ENCODE results near the gene MRPS17. TPM values are rescaled to one million over a fixed set of nuclear protein-coding genes. Genes with fewer than 3 reads are reported as not detected.
"Not testable (repeated sequence)": the region's sequence is repeated elsewhere in the genome, so short reads cannot be mapped to it uniquely, and the experiment has no call there.

Gene MRPS17
- total RNA-seq = 6.4 TPM

GRCh38 chr7:55951637-55952351 lies at the start of gene MRPS17:
Gene MRPS17, plus strand, starts transcription at chr7:55951877. Its CDS starts 1,319 bp downstream, at chr7:55953196.
- peak within 1 kb of the TSS; percentile 76 for H3K4me3 ChIP-seq (ENCODE audit: low read length)
- H3K9me3 ChIP-seq (ENCODE audit: low read depth, low read length) = no peaks in the 10 kb centered on the region
- H3K4me1 ChIP-seq (ENCODE audit: insufficient read depth, low read length) = peaks cover 8% of the 10 kb centered on the region

GRCh38 chr7:55903985-55904759 lies 47.5 kb upstream of the MRPS17 start:
- no peaks in the 10 kb centered on the region for H3K9me3 ChIP-seq (ENCODE audit: low read depth, low read length)
- H3K4me3 ChIP-seq (ENCODE audit: low read length) = no peak overlapping the region
- H3K4me1 ChIP-seq (ENCODE audit: insufficient read depth, low read length) = peaks cover 6% of the 10 kb centered on the region
- no peaks in the 10 kb centered on the region for H3K27me3 ChIP-seq (ENCODE audit: insufficient read depth, low read length)

More at GRCh38 chr7:55951637-55952351, at the start of gene MRPS17:
- no peaks in the 10 kb centered on the region for H3K27me3 ChIP-seq (ENCODE audit: insufficient read depth, low read length)

GRCh38 chr7:55912748-55913158 lies 38.9 kb upstream of the MRPS17 start:
- no peak overlapping the region for H3K4me3 ChIP-seq (ENCODE audit: low read length)
- H3K4me1 ChIP-seq (ENCODE audit: insufficient read depth, low read length) = no peaks in the 10 kb centered on the region
- no peaks in the 10 kb centered on the region for H3K9me3 ChIP-seq (ENCODE audit: low read depth, low read length)
- H3K27me3 ChIP-seq (ENCODE audit: insufficient read depth, low read length) = no peaks in the 10 kb centered on the region

GRCh38 chr7:55917771-55918170 lies 33.9 kb upstream of the MRPS17 start:
- no peak overlapping the region for H3K4me3 ChIP-seq (ENCODE audit: low read length)
- H3K4me1 ChIP-seq (ENCODE audit: insufficient read depth, low read length) = no peaks in the 10 kb centered on the region
- H3K9me3 ChIP-seq (ENCODE audit: low read depth, low read length) = no peaks in the 10 kb centered on the region
- no peaks in the 10 kb centered on the region for H3K27me3 ChIP-seq (ENCODE audit: insufficient read depth, low read length)

GRCh38 chr7:55928006-55928767 lies 23.5 kb upstream of the MRPS17 start:
- no peaks in the 10 kb centered on the region for H3K27me3 ChIP-seq (ENCODE audit: insufficient read depth, low read length)
- H3K9me3 ChIP-seq (ENCODE audit: low read depth, low read length) = no peaks in the 10 kb centered on the region
- no peaks in the 10 kb centered on the region for H3K4me1 ChIP-seq (ENCODE audit: insufficient read depth, low read length)
- no peak overlapping the region for H3K4me3 ChIP-seq (ENCODE audit: low read length)

GRCh38 chr7:55931421-55932151 lies 20.1 kb upstream of the MRPS17 start:
- Histone ChIP-seq H3K4me1 (ENCODE audit: insufficient read depth, low read length) (no peaks in the 10 kb centered on the region), H3K27me3 (ENCODE audit: insufficient read depth, low read length) (no peaks in the 10 kb centered on the region), H3K4me3 (ENCODE audit: low read length) (no peak overlapping the region), H3K9me3 (ENCODE audit: low read depth, low read length) (no peaks in the 10 kb centered on the region)

GRCh38 chr7:55939514-55940123 lies 12.1 kb upstream of the MRPS17 start:
- Histone ChIP-seq H3K4me3 (ENCODE audit: low read length) (no peak overlapping the region), H3K4me1 (ENCODE audit: insufficient read depth, low read length) (no peaks in the 10 kb centered on the region), H3K27me3 (ENCODE audit: insufficient read depth, low read length) (no peaks in the 10 kb centered on the region), H3K9me3 (ENCODE audit: low read depth, low read length) (peaks cover 27% of the 10 kb centered on the region)

- no peaks in the 10 kb centered on the region for H3K27me3 ChIP-seq (ENCODE audit: insufficient read depth, low read length)
- H3K4me3 ChIP-seq (ENCODE audit: low read length) = no peak overlapping the region
- H3K9me3 ChIP-seq (ENCODE audit: low read depth, low read length) = peaks cover 5% of the 10 kb centered on the region
- H3K4me1 ChIP-seq (ENCODE audit: insufficient read depth, low read length) = no peaks in the 10 kb centered on the region
Measured at GRCh38 chr7:55946545-55946944, 5.1 kb upstream of the MRPS17 start.

GRCh38 chr7:55952352-55952671 lies 635 bp downstream of the MRPS17 start:
- not testable (repeated sequence) for H3K9me3 ChIP-seq (ENCODE audit: low read depth, low read length); H3K27me3 ChIP-seq (ENCODE audit: insufficient read depth, low read length); H3K4me1 ChIP-seq (ENCODE audit: insufficient read depth, low read length)
- peak overlapping the region; percentile 76 for H3K4me3 ChIP-seq (ENCODE audit: low read length)

GRCh38 chr7:55953707-55954475 lies 2.2 kb downstream of the MRPS17 start:
- Histone ChIP-seq H3K4me3 (ENCODE audit: low read length) (no peak overlapping the region), H3K9me3 (ENCODE audit: low read depth, low read length) (no peaks in the 10 kb centered on the region), H3K27me3 (ENCODE audit: insufficient read depth, low read length) (no peaks in the 10 kb centered on the region), H3K4me1 (ENCODE audit: insufficient read depth, low read length) (peaks cover 8% of the 10 kb centered on the region)

GRCh38 chr7:55957190-55957589 lies 5.5 kb downstream of the MRPS17 start:
- Histone ChIP-seq H3K9me3 (ENCODE audit: low read depth, low read length) (no peaks in the 10 kb centered on the region), H3K4me1 (ENCODE audit: insufficient read depth, low read length) (peaks cover 6% of the 10 kb centered on the region), H3K27me3 (ENCODE audit: insufficient read depth, low read length) (no peaks in the 10 kb centered on the region), H3K4me3 (ENCODE audit: low read length) (no peak overlapping the region)

GRCh38 chr7:55962014-55962413 lies 10.3 kb downstream of the MRPS17 start:
- Histone ChIP-seq H3K4me3 (ENCODE audit: low read length) (no peak overlapping the region), H3K4me1 (ENCODE audit: insufficient read depth, low read length) (peaks cover 25% of the 10 kb centered on the region), H3K9me3 (ENCODE audit: low read depth, low read length) (no peaks in the 10 kb centered on the region), H3K27me3 (ENCODE audit: insufficient read depth, low read length) (no peaks in the 10 kb centered on the region)

GRCh38 chr7:55963584-55964168 lies 12.0 kb downstream of the MRPS17 start:
- Histone ChIP-seq H3K4me1 (ENCODE audit: insufficient read depth, low read length) (peaks cover 25% of the 10 kb centered on the region), H3K9me3 (ENCODE audit: low read depth, low read length) (no peaks in the 10 kb centered on the region), H3K4me3 (ENCODE audit: low read length) (peak overlapping the region; percentile 43), H3K27me3 (ENCODE audit: insufficient read depth, low read length) (no peaks in the 10 kb centered on the region)
